GM12872 (cell line): Measurements from ENCODE around the gene ASPSCR1.

ENCODE experiments used
- CTCF ChIP-seq: IDR thresholded peaks from 3 replicates; pipeline ENCODE4 v1.5.1; 2011; ENCODE audit warnings: low read depth, mild to moderate bottlenecking, low read length, moderate library complexity; ENCODE audit not compliant: insufficient read depth

The ASPSCR1 gene

GRCh38 chr17:82060001-82060380, 82.6 kb downstream of the ASPSCR1 start:
- TF ChIP-seq CTCF = no peak

DNA sequence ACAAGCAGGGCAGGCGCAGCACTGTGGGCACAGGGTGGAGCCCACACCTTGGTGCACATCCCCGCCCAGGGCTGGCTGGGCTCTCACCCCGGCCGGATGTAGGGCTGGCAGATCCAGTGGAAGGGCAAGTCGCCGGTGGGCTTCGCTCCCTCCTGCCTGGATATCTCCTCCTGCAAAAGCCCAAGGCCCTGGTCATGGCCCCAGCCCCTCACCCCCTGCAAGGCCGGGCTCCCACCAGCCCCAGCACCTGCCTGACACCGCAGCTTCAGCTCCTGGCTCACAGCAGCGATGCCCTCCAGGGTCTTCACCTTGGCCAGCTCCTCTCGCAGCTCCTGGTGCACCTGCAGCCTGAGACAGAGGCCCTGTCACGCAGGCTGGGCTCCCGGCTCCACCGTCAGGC, 83.2 kb downstream of the ASPSCR1 start:
- TF ChIP-seq CTCF = no peak

DNA sequence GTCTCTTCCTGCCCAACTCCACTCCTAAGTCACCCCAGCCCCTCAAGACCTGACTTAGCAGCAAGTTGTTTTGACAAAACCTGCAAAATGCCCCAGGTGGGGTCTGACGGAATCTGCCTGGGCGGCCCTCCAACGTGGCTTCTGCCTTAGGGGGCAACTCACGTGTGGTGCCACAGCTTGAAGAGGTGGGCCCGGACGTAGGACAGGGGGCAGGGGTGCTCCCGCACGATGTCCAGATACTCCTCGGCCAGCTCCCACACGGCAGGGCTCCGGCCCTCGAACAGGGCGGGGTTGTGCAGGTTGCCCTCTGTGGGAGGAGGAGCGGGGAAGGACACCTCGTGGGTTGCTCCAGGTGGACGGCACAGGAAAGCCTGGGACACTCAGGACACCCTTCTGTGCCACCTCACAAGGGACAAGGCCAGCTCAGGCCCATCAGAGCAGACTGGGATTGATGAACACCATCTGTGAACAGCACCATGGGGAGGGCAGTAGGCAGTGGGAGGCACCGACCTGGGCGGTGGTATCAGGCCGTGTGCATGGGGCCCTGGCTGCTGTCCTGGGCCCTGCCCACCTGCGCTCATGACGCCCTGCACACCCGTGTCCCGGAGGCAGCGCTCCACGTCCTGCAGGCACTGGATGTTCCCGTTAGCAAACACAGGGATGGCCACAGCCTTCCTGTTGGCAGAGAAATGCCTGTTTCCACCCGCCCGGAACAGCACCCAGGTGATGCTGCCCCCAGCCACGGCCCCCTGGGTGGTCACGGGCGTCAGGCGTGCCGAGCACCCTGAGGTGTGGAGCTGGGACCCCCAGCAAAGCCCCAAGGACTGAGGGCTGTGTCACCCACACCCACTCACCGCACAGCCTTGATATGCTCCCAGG, 83.9 kb downstream of the ASPSCR1 start:
- no peak for TF ChIP-seq CTCF

- no peak for TF ChIP-seq CTCF
These were observed 84.9 kb downstream of the ASPSCR1 start for GRCh38 chr17:82062076-82062983.

DNA sequence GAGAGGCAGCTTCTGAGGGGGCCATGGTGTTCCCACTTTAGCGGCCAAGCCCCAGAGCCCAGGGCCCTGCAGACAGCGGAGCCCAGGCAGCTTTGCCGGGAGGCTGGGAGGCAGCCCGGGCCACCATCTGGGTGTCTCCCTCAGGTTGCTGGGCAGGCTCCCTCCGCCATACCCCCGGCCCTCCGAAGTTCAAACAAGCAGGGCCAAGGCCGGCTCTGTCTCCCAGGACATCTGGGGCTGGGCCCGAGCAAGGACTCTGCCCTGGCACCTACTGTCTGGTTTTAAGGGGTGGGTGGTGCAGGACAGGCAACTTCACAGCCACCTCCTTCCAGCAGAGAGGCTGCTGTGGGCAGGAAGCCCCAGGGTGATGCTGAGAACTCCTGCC, 85.5 kb downstream of the ASPSCR1 start:
- TF ChIP-seq CTCF = no peak

DNA sequence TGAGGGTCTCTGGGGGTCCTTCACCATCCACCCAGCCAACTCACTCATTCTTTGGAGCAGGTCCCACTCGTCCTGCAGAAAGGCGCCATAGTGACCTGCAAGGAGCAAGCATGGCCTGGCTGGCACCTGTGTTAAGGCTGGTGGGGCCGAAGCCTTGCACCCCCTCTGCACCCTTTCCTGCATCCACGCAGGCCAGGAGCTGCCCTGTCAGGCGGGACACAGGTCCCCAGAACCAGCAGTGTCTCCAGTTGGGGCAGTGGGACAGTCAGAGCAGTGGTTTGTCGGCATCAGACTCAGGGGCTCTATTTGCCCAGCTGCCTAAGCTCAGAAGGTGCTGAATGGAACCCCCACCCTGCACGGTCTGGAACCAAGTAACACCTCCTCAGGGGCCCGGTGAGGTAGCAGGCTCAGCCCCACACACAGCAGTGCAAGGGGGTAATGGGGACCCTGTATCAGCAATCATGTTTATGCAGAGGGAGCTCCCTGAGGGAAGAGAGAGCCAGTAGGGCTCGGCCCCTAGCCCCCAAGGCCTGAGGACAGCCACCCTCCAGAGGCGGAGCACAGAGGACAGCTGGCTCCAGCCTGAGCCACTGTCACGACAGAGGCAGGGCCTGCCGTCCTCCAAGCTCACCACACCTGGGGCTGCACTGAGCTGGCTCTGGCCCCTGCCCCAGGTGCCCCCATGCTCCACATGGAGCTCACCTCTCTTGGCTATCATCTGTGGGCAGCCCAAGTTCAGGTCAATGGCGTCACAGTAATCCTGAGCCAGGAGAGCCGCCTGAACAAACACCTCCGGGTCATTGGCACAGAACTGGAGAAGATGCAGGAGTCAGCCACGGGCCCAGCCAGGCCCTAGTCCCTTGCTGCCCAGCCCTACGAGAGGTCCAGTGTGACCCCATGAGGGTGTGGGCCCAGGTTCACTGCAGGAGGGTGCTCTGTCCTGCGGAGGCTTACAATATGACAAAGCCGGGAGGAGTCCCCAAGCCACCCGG, 86.3 kb downstream of the ASPSCR1 start:
- TF ChIP-seq CTCF = no peak
